Measurements from ENCODE around the gene CCDC60. TPM values are rescaled to one million over a fixed set of nuclear protein-coding genes. Genes with fewer than 3 reads are reported as not detected.

CCDC60 gene
- total and polyA plus RNA-seq, 2 of the 13 experiments (the other 11 are each of a cell fraction or from before 2014, with no cell fraction given) = not detected

DNA sequence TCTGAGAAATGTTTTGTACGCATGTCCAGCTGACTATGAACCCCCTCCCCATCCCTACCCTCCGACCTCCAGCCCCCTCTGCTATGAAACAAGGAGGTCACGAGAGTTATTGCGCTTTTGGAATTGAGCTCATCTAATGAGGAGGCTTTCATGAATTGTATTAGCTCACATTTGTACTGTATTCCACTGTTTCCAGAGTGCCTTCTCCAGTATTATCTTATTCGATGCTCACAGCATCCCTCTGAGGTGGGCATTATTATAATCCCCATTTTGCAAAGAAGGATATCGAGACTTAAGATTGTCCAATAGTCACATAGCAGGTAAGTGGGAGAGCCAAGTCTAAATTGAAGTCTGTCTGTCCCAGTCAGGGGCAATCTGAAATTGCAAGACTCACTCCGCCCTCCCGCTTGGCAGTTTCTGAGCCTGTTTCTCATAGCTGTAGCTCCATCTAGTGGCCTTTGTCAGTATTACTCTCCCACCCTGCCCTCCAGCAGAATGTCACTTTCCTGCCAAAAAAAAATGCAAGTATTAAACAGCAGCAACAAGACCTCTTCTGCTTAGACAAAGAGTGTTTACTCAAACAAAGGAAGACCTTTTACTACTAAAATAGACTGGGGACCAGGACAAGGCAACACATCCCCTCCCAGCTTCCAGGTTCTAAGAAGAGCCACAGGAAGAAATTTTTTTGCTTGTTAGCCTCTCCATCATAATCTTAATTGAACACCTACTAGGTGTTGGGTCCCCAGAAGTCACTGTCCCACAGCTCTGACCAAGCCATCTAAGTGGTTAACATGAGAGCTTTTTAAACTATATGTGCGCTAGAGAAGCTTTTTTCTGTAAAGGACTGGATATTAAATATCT is 210.5 kb downstream of the CCDC60 start (continued):
- TF ChIP-seq CC2D1A (CRISPR knock-in tag; IDR thresholded peaks at IDR 0.05) = no peak
- peak; percentile 75 for TF ChIP-seq SMC3 (IDR thresholded peaks at IDR 0.05; ENCODE audit: low read length)
- TF ChIP-seq RNF219 (CRISPR knock-in tag; IDR thresholded peaks at IDR 0.05) = no peak
- no peak for TF ChIP-seq SKI (IDR thresholded peaks at IDR 0.05; ENCODE audit: partially characterized antibody)
- TF ChIP-seq CTCF (CRISPR knock-in tag; IDR thresholded peaks at IDR 0.05) = peak; percentile 82
- no peak for TF ChIP-seq CCAR2 (optimal IDR thresholded peaks at IDR 0.05; ENCODE audit: low read depth, low read length)
- TF ChIP-seq, protein P1, sequence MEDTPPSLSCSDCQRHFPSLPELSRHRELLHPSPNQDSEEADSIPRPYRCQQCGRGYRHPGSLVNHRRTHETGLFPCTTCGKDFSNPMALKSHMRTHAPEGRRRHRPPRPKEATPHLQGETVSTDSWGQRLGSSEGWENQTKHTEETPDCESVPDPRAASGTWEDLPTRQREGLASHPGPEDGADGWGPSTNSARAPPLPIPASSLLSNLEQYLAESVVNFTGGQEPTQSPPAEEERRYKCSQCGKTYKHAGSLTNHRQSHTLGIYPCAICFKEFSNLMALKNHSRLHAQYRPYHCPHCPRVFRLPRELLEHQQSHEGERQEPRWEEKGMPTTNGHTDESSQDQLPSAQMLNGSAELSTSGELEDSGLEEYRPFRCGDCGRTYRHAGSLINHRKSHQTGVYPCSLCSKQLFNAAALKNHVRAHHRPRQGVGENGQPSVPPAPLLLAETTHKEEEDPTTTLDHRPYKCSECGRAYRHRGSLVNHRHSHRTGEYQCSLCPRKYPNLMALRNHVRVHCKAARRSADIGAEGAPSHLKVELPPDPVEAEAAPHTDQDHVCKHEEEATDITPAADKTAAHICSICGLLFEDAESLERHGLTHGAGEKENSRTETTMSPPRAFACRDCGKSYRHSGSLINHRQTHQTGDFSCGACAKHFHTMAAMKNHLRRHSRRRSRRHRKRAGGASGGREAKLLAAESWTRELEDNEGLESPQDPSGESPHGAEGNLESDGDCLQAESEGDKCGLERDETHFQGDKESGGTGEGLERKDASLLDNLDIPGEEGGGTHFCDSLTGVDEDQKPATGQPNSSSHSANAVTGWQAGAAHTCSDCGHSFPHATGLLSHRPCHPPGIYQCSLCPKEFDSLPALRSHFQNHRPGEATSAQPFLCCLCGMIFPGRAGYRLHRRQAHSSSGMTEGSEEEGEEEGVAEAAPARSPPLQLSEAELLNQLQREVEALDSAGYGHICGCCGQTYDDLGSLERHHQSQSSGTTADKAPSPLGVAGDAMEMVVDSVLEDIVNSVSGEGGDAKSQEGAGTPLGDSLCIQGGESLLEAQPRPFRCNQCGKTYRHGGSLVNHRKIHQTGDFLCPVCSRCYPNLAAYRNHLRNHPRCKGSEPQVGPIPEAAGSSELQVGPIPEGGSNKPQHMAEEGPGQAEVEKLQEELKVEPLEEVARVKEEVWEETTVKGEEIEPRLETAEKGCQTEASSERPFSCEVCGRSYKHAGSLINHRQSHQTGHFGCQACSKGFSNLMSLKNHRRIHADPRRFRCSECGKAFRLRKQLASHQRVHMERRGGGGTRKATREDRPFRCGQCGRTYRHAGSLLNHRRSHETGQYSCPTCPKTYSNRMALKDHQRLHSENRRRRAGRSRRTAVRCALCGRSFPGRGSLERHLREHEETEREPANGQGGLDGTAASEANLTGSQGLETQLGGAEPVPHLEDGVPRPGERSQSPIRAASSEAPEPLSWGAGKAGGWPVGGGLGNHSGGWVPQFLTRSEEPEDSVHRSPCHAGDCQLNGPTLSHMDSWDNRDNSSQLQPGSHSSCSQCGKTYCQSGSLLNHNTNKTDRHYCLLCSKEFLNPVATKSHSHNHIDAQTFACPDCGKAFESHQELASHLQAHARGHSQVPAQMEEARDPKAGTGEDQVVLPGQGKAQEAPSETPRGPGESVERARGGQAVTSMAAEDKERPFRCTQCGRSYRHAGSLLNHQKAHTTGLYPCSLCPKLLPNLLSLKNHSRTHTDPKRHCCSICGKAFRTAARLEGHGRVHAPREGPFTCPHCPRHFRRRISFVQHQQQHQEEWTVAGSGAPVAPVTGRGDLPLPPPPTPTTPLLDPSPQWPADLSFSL (CRISPR knock-in tag; IDR thresholded peaks at IDR 0.05) = no peak
